SK-N-SH (cell line): ENCODE results near the gene LPCAT1. TPM values are rescaled to one million over a fixed set of nuclear protein-coding genes. Genes with fewer than 3 reads are reported as not detected.

Experiments
- CTCF ChIA-PET: fragments of 300-600, 350-600 bp; formaldehyde crosslinking; extraction: SDS; loops from one replicate; lab custom pipeline; 2021; lab: Yijun Ruan, JAX
- POLR2A ChIA-PET: fragments of 350-600 bp; sonication (Branson Sonifier 250); formaldehyde crosslinking; extraction: SDS; loops from one replicate; lab custom pipeline; 2020; ENCODE audit warnings: antibody characterized with exemption, inconsistent platforms; lab: Yijun Ruan, JAX
- DNase-seq: peaks from one replicate; pipeline ENCODE4 v3.0.0; 2012
- H2AFZ ChIP-seq: fragments of 200-600 bp; sonication (generic); 2 replicates; pipeline ENCODE4 v1.8.1; 2016; ENCODE audit warnings: antibody characterized with exemption, mild to moderate bottlenecking, low read depth
- H3F3A ChIP-seq: fragments of 200-600 bp; sonication (generic); replicated peaks from 2 replicates; pipeline ENCODE3; 2016; ENCODE audit warnings: antibody characterized with exemption, mild to moderate bottlenecking; ENCODE audit not compliant: insufficient read depth
- H3K27ac ChIP-seq, 2 experiments: fragments of 200-500 bp in 1 of 2; fragments of 200-600 bp in 1 of 2; sonication (Bioruptor generic) in 1 of 2; sonication (generic), shearing (Covaris generic) in 1 of 2; 2 replicates each; pipeline versions ENCODE4 v1.5.1 to v1.6.1; 2014 to 2016; ENCODE audit warnings: low read depth in 2 of 2, inconsistent platforms in 1 of 2, low read length in 1 of 2, mild to moderate bottlenecking in 1 of 2, mixed read lengths in 1 of 2
- H3K27me3 ChIP-seq: fragments of 200-600 bp; sonication (generic), shearing (Covaris generic); 2 replicates; pipeline ENCODE4 v1.6.1; 2016; ENCODE audit warnings: mixed run types; ENCODE audit not compliant: insufficient read depth
- H3K36me3 ChIP-seq, 2 experiments: fragments of 200-500 bp in 1 of 2; fragments of 200-600 bp in 1 of 2; sonication (Bioruptor generic) in 1 of 2; sonication (generic) in 1 of 2; replicated peaks in 1 of 2; 2 replicates each; pipeline versions ENCODE3 to v1.5.1; 2014 to 2016; ENCODE audit warnings: low read length in 1 of 2, mild to moderate bottlenecking in 1 of 2; ENCODE audit not compliant: insufficient read depth in 2 of 2, control insufficient read depth in 1 of 2
- H3K4me1 ChIP-seq, 2 experiments: fragments of 200-500 bp in 1 of 2; fragments of 200-600 bp in 1 of 2; sonication (Bioruptor generic) in 1 of 2; sonication (generic), shearing (Covaris generic) in 1 of 2; 2 replicates each; pipeline versions ENCODE4 v1.5.1 to v1.6.1; 2014 to 2016; ENCODE audit warnings: low read depth in 1 of 2, low read length in 1 of 2, mixed run types in 1 of 2; ENCODE audit not compliant: insufficient read depth in 2 of 2, control insufficient read depth in 1 of 2
- H3K4me2 ChIP-seq: fragments of 200-600 bp; sonication (generic), shearing (Covaris generic); 2 replicates; pipeline ENCODE4 v1.6.1; 2017; ENCODE audit warnings: mixed run types
- H3K4me3 ChIP-seq, 2 experiments: fragments of 200-500 bp in 1 of 2; fragments of 200-600 bp in 1 of 2; sonication (Bioruptor generic) in 1 of 2; sonication (generic), shearing (Covaris generic) in 1 of 2; 2 replicates each; pipeline versions ENCODE4 v1.5.1 to v1.8.1; 2014 to 2016; ENCODE audit warnings: low read depth in 2 of 2, inconsistent platforms in 1 of 2, low read length in 1 of 2, mild to moderate bottlenecking in 1 of 2, mixed read lengths in 1 of 2, moderate library complexity in 1 of 2
- H3K79me2 ChIP-seq: fragments of 200-600 bp; sonication (generic); 2 replicates; pipeline ENCODE4 v1.8.1; 2017; ENCODE audit warnings: mild to moderate bottlenecking; ENCODE audit not compliant: insufficient read depth
- H3K9ac ChIP-seq: fragments of 200-600 bp; sonication (generic); 2 replicates; pipeline ENCODE4 v1.6.1; 2017; ENCODE audit warnings: mixed run types
- H3K9me2 ChIP-seq: fragments of 200-600 bp; sonication (generic); 2 replicates; pipeline ENCODE4 v1.6.1; 2017; ENCODE audit warnings: mixed run types
- H3K9me3 ChIP-seq: fragments of 200-600 bp; sonication (generic); 2 replicates; pipeline ENCODE4 v1.6.1; 2017; ENCODE audit warnings: mixed run types, mild to moderate bottlenecking, moderate library complexity
- H4K20me1 ChIP-seq: fragments of 200-600 bp; sonication (generic); 2 replicates; pipeline ENCODE4 v1.6.1; 2017; ENCODE audit warnings: mild to moderate bottlenecking, mixed run types; ENCODE audit not compliant: insufficient read depth
- CHD2 ChIP-seq: fragments of 150-350 bp; IDR thresholded peaks from 2 replicates; pipeline ENCODE4 v1.6.1; 2018; ENCODE audit warnings: low read length; ENCODE audit not compliant: partially characterized antibody
- EZH2phosphoT487 ChIP-seq: fragments of 200-600 bp; sonication (generic); IDR thresholded peaks from 2 replicates; pipeline ENCODE4 v1.6.1; 2017; ENCODE audit warnings: low read depth, mixed run types, mild to moderate bottlenecking, antibody characterized with exemption, moderate library complexity, borderline replicate concordance
- GABPA ChIP-seq: IDR thresholded peaks from 2 replicates; pipeline ENCODE4 v1.4.0; 2012; ENCODE audit warnings: low read depth, mild to moderate bottlenecking
- GATA2 ChIP-seq: sonication (generic); formaldehyde crosslinking; IDR thresholded peaks from 2 replicates; pipeline ENCODE4 v1.5.0; 2020; ENCODE audit warnings: mild to moderate bottlenecking, missing genetic modification reagents
- IRF3 ChIP-seq: fragments of 150-350 bp; IDR thresholded peaks from 2 replicates; pipeline ENCODE4 v1.6.1; 2016; ENCODE audit warnings: mild to moderate bottlenecking, low read depth, low read length
- JUND ChIP-seq: IDR thresholded peaks from 2 replicates; pipeline ENCODE4 v1.4.0; 2012
- MEF2A ChIP-seq: IDR thresholded peaks from 2 replicates; pipeline ENCODE4 v1.4.0; 2012; ENCODE audit warnings: low read depth, borderline replicate concordance
- MXI1 ChIP-seq: IDR thresholded peaks from 2 replicates; pipeline ENCODE4 v1.6.1; 2012; ENCODE audit warnings: mild to moderate bottlenecking, low read depth, low read length, improper control_type of control experiment
- NFIC ChIP-seq: IDR thresholded peaks from 2 replicates; pipeline ENCODE4 v1.4.0; 2012; ENCODE audit warnings: borderline replicate concordance
- SMC3 ChIP-seq: IDR thresholded peaks from 2 replicates; pipeline ENCODE4 v1.6.1; 2012; ENCODE audit warnings: low read depth, low read length, improper control_type of control experiment
- TAF1 ChIP-seq: IDR thresholded peaks from 2 replicates; pipeline ENCODE4 v1.6.1; 2012; ENCODE audit warnings: low read depth, mild to moderate bottlenecking, low read length, moderate library complexity, borderline replicate concordance
- TCF12 ChIP-seq: IDR thresholded peaks from 2 replicates; pipeline ENCODE4 v1.4.0; 2012
- YY1 ChIP-seq: IDR thresholded peaks from 2 replicates; pipeline ENCODE4 v1.4.0; 2012; ENCODE audit warnings: low read depth, mild to moderate bottlenecking
- ZBTB33 ChIP-seq: IDR thresholded peaks from 2 replicates; pipeline ENCODE4 v1.4.0; 2012; ENCODE audit warnings: low read depth, borderline replicate concordance
- WGBS: methylation state at CpG from one replicate; pipeline ENCODE4 v1.1.6; 2017; ENCODE audit warnings: low lambda C conversion rate; 5-methylcytosine and 5-hydroxymethylcytosine counted together
- polyA plus RNA-seq, 3 experiments: library from polyadenylated mRNA; depleted of rRNA; stranded (reverse); fragments of >200 nt; gene quantifications; 2 replicates each; pipeline ENCODE4 v1.2.3, GENCODE V29; 2012
- TF ChIP-seq, protein P1 (sequence below): fragments of 200-600 bp; sonication (generic); IDR thresholded peaks from 2 replicates; pipeline ENCODE4 v1.6.1; 2017; ENCODE audit warnings: antibody characterized with exemption, mild to moderate bottlenecking, moderate library complexity

LPCAT1 gene
- polyA plus RNA-seq, 1 of the 3 experiments (the other 2 are of a cell fraction): 42.3 TPM

- Histone ChIP-seq H3K79me2 (no peaks in the 10 kb centered on the region), H3K9me3 (no peaks in the 10 kb centered on the region), H2AFZ (no peak overlapping the region), H3K27me3 (no peaks in the 10 kb centered on the region; the same call in 1 of the 2 replicates), H3K27ac (no peak overlapping the region), H3K9ac (no peak overlapping the region), H3F3A (no peaks in the 10 kb centered on the region), H3K36me3 (no peaks in the 10 kb centered on the region), H4K20me1 (no peaks in the 10 kb centered on the region), H3K4me1 (no peaks in the 10 kb centered on the region), H3K4me2 (no peak overlapping the region), H3K9me2 (no peaks in the 10 kb centered on the region), H3K4me3 (no peak overlapping the region)
- TF ChIP-seq MEF2A (no peak), CHD2 (no peak)
- CTCF ChIA-PET: interaction anchor here (0.6 to 1.2 kb wide), 3 partner anchors 49 to 226 kb away, joined by 3 to 4 read pairs (median 3); no protein-coding TSS in a partner anchor
- no peak for DNase-seq
- POLR2A ChIA-PET: no interaction called here
Observed at GRCh38 chr5:1418921-1419280, 104.9 kb downstream of the LPCAT1 start.

DNA sequence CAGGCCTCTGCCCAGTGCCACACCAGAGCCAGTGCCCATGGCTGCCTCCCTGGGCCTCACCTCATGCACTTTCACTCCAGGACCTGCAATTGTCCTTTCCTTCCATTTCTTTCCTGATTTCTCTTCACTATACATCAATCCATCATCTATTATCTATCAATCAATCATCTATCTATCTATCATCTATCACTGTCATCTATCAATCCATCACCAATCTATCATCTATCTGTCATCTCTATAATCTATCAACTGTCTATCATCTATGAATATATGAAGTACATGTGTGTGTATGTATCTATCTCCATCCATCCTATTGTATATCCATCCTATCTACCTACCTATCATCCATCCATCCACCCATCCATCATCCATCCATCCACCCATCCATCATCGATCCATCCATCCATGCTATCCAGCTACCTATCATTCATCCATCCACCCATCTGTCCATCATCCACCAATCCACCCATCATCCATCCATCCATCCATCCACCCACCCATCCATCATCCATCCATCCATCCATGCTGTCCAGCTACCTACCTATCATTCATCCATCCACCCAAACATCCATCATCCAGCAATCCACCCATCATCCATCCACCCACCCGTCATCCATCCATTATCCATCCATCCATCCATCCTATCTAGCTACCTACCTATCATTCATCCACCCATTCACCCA lies 105.4 kb downstream of the LPCAT1 start:
- POLR2A ChIA-PET: no interaction called here

More for the DNA sequence above, 105.4 kb downstream of the LPCAT1 start:
- Histone ChIP-seq H3K36me3 (no peaks in the 10 kb centered on the region), H3K27me3 (no peaks in the 10 kb centered on the region; the same call in 1 of the 2 replicates), H3K4me3 (no peak overlapping the region), H3K9me2 (no peaks in the 10 kb centered on the region), H3K9me3 (no peaks in the 10 kb centered on the region), H3K27ac (no peak overlapping the region), H4K20me1 (no peaks in the 10 kb centered on the region), H3K4me2 (no peak overlapping the region), H3K79me2 (no peaks in the 10 kb centered on the region)
- 4% methylated on average over 2 of the region's 2 CpGs for WGBS
- CTCF ChIA-PET: interaction anchor here (0.6 to 1.2 kb wide), 3 partner anchors 38 to 70 kb away, joined by 3 to 4 read pairs (median 3); no protein-coding TSS in a partner anchor
- no peak for DNase-seq
- TF ChIP-seq JUND: no peak
- TF ChIP-seq MXI1: no peak
- no peak for TF ChIP-seq GABPA
- no peak for TF ChIP-seq ZBTB33
- TF ChIP-seq GATA2 (CRISPR knock-in tag): no peak
- no peak for TF ChIP-seq YY1
- no peak for TF ChIP-seq SMC3
- TF ChIP-seq, protein P1, sequence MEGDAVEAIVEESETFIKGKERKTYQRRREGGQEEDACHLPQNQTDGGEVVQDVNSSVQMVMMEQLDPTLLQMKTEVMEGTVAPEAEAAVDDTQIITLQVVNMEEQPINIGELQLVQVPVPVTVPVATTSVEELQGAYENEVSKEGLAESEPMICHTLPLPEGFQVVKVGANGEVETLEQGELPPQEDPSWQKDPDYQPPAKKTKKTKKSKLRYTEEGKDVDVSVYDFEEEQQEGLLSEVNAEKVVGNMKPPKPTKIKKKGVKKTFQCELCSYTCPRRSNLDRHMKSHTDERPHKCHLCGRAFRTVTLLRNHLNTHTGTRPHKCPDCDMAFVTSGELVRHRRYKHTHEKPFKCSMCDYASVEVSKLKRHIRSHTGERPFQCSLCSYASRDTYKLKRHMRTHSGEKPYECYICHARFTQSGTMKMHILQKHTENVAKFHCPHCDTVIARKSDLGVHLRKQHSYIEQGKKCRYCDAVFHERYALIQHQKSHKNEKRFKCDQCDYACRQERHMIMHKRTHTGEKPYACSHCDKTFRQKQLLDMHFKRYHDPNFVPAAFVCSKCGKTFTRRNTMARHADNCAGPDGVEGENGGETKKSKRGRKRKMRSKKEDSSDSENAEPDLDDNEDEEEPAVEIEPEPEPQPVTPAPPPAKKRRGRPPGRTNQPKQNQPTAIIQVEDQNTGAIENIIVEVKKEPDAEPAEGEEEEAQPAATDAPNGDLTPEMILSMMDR: no peak
- no peak for TF ChIP-seq TCF12
- TF ChIP-seq IRF3: no peak
- no peak for TF ChIP-seq NFIC
- TF ChIP-seq CHD2: no peak
- no peak for TF ChIP-seq EZH2phosphoT487
- TF ChIP-seq TAF1: no peak
- TF ChIP-seq, all 33 proteins: peak for 0
- Histone ChIP-seq H3K4me1 (no peaks in the 10 kb centered on the region), H3K9ac (no peak overlapping the region), H3F3A (no peaks in the 10 kb centered on the region), H2AFZ (no peak overlapping the region)
